NOMO-1 treated with DMSO at 0.1 percent for 48 hours (cell line): Measurements from ENCODE around the gene UBTF.
A peak's percentile ranks its signal among the peaks of the same experiment; 100 is the strongest.

Experiments
- DNase-seq: peaks from one replicate; lab custom pipeline; 2025; ENCODE audit not compliant: unreplicated experiment; lab: John Stamatoyannopoulos, UW

Gene UBTF

GRCh38 chr17:44197980-44198720 lies 21.3 kb downstream of the UBTF start:
- peak; percentile 90 for DNase-seq

GRCh38 chr17:44197107-44197506 lies 22.4 kb downstream of the UBTF start:
- DNase-seq, result no peak

DNA sequence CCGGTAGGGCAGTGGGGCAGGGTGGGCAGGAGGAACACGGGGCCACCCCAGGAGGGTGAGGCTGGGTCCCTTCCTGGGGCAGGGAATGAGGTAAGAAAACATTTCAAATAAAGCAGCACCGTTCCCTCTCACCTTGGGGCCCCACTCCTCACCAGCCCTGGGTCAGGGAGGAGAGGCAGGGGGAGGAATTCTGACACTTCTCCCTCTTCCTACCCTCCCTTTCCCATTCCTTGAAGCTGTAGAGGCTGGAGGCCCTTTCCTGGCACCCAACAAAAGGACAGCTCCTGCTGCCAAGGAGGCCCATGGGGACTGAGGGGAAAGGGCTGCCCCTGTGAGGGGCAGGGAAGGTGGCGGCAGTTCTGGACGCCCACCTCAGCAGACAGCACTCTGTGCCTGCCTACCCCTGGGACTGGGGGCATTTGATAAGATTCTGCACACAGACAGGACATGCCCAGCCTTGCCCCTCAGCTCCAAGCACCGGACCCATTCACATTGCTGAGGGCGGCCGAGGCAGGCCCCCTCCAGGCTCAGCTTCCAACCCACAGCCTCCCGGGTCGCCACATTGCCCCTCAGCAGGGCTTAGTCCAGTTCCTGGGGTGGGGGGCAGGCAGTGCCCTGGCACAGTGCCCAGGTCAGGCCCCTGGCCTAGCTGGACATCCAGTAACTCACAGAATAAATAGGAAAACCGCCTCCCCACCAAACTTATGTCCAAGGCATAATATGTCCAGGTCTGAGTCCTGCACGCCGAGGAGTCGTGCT lies 26.0 kb downstream of the UBTF start:
- no peak for DNase-seq

- no peak for DNase-seq
These were observed 26.7 kb downstream of the UBTF start for GRCh38 chr17:44192750-44193149.

DNA sequence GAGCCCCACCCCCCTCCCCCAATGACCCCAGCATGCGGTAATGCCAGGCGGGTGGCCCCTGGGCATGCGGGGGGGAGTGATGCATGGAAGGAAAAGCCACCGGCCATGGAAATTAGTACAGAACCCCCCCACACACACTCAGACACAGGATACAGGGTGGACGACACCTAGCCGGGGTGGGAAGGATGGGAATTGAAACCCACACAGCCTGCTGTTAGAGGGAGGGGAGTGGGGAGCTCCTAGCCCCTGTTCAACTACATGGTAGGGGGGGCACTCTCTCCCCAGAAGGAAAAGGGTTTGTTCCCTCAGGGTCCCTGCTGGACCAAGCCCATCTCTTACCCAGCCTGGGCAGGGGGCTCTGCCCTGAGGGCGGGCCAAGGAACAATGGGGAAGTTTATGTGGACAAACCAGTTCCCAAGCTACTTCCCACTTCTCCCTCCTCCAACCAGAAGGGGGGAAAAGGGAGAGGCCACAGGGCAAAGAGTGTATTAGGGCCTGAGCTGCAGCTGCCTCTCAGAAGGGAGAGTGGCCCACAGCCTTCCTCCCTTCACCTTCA lies 27.5 kb downstream of the UBTF start:
- no peak for DNase-seq

GRCh38 chr17:44191369-44191768 lies 28.1 kb downstream of the UBTF start:
- DNase-seq, result no peak

- DNase-seq, result no peak
These were observed 29.0 kb downstream of the UBTF start for GRCh38 chr17:44190481-44190880.

GRCh38 chr17:44188576-44189403 lies 30.7 kb downstream of the UBTF start:
- no peak for DNase-seq

- peak; percentile 57 for DNase-seq
These were observed 32.2 kb downstream of the UBTF start for GRCh38 chr17:44187131-44187899.

- DNase-seq, result peak; percentile 99
These were observed 33.0 kb downstream of the UBTF start, which contains the start of gene TMUB2 for GRCh38 chr17:44186307-44187130. Gene TMUB2 (plus strand): TSS chr17:44186972. CDS start chr17:44187709, 737 bp downstream.

DNA sequence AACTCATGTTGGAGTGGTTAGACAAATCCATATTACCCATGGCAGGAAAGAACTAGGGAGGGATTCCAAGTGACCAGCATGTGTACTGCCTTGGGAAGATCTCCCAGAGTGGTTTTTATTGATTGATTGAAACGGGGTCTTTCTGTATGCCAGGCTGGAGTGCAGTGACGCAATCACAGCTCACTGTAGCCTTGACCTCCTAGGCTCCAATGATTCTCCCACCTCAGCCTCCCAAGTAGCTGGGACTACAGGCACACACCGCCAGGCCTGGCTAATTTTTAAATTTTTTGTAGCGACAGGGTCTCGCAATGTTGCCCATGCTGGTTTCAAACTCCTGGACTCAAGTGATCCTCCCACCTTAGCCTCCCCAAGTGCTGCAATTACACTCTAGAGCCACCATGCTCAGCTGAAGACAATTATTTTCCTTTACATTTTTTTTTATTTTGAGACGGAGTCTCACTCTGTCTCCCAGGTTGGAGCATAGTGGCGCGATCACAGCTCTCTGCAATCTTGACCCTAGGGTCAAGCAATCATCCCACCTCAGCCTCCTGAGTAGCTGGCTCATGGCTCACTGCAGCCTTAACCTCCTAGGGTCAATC lies 35.2 kb downstream of the UBTF start:
- DNase-seq, result no peak

GRCh38 chr17:44183024-44183423 lies 36.5 kb downstream of the UBTF start:
- no peak for DNase-seq

DNA sequence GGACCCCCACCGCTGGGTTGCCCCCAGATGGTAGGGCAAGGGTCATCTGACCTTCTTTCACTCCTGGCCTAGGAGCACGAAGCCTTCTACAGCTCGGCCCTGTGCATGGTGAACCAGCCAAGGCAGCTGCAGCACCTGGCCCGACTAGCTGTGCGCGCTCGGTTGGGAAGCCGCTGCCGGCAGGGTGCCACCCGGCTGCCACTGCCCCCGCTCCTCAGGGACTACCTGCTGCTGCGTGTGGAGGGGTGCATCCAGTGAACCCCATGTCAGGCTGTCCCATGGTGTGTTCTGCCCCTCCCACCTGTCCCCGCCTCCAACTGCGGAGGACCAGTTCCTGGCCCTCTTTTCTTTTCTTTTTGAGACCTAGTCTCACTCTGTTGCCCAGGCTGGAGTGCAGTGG lies 41.3 kb downstream of the UBTF start:
- DNase-seq, result no peak

DNA sequence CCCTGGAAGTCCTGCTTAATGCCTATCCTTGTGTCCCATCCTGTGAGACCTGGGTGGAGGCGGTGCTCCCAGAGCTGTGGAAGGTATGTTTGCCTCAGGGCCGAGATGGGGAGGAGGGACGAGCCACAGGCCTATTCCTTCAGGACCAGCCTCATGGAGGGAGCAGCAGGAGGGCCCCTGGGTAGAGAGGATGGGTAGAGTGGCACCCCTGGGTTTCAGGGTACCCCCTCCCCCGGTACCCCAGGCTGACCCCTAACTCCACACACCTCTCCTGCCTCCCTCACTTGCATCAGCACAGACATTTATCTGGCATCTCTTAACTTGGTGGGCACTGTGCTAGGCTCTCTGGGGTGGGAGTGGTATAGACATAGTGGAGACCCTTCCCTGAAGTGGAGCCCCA lies 41.8 kb downstream of the UBTF start:
- no peak for DNase-seq

GRCh38 chr17:44176671-44177501 lies 42.6 kb downstream of the UBTF start:
- DNase-seq, result no peak

DNA sequence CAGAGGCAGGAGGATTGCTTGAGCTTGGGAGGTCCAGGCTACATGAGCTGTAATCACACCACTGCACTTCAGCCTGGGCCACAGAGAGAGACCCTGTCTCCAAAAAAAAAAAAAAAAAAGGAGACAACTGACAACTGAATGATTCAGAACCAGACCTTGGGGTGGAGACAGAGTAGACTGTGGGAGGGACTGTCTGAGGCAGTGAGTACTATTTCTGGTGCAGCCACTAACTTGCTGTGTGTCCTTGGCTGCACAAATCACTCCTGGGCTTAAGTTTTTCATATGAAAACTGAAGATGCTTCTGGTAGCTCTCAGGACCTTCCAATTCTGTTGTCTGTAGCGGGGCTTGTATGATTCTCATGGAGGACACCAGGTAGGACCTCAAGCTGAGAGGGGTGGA lies 43.2 kb downstream of the UBTF start:
- DNase-seq, result no peak

DNA sequence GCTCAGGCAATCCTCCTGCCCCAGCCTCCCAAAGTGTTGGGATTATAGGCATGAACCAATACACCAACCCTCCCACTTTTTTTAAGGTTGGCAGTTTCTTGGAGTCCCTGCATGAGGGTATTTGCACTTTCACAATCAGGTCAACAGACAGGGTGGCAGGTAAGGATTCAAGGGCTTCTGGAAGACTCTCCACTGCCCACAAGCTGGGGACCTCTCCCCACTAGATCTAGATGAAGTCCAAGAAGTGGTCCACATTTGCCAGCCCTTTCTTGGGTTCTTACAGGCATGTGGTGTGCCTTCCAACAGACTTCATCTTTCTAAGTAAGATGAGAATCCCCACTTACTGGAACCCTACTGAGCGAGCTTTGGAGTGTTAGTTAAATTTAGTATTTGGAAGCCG lies 45.0 kb downstream of the UBTF start:
- no peak for DNase-seq

DNA sequence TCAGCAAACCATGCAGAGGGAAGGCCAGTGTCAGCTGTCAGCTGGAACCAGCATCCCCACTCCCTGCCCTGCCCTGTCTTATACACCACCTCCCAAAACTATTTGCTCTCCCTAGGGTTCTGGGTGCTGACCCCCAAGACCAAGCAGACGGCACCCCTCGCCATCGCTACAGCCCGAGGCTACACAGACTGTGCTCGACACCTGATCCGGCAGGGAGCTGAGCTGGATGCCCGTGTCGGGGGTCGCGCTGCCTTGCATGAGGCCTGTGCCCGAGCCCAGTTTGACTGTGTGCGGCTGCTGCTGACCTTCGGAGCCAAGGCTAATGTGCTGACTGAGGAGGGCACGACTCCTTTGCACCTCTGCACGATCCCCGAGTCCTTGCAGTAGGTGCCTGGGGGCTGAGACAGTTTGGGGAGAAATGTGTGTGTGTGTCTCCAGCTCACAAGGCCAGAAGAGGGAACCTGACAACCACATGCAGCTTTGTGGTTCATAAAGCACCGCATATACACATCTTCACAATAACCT lies 47.5 kb downstream of the UBTF start:
- no peak for DNase-seq
